Nephron progenitor cell (in vitro differentiated cells): ENCODE measurements around the gene BTBD8.

Experiments
- DNase-seq: peaks from one replicate; pipeline ENCODE4 v3.0.0; 2021
- H3K27ac Mint-ChIP-seq: 2 replicates; pipeline ENCODE4 v1.8.0; 2021; ENCODE audit warnings: mild to moderate bottlenecking, moderate library complexity, mixed read lengths
- H3K27me3 Mint-ChIP-seq: 2 replicates; pipeline ENCODE4 v1.8.0; 2021; ENCODE audit warnings: mild to moderate bottlenecking, low read depth, mixed read lengths; ENCODE audit not compliant: poor library complexity
- H3K36me3 Mint-ChIP-seq: 2 replicates; pipeline ENCODE4 v1.8.0; 2021; ENCODE audit warnings: low read depth, mixed read lengths
- H3K4me1 Mint-ChIP-seq: 2 replicates; pipeline ENCODE4 v1.8.0; 2021; ENCODE audit warnings: mixed read lengths
- H3K4me3 Mint-ChIP-seq: 2 replicates; pipeline ENCODE4 v1.8.0; 2021; ENCODE audit warnings: mild to moderate bottlenecking, moderate library complexity, mixed read lengths
- H3K9me3 Mint-ChIP-seq: 2 replicates; pipeline ENCODE4 v1.8.0; 2021; ENCODE audit warnings: mild to moderate bottlenecking, moderate library complexity, mixed read lengths
- CTCF ChIP-seq: fragments of 200-600 bp; sonication (generic); IDR thresholded peaks from 2 replicates; pipeline ENCODE4 v1.5.0; 2021; ENCODE audit warnings: antibody characterized with exemption

BTBD8 gene

GRCh38 chr1:92095874-92096273 lies 15.7 kb downstream of the BTBD8 start:
- no peak for TF ChIP-seq CTCF
- Mint-ChIP-seq H3K36me3 (peaks cover 10% of the 10 kb centered on the region), H3K4me3 (no peak overlapping the region), H3K4me1 (no peaks in the 10 kb centered on the region), H3K27me3 (no peaks in the 10 kb centered on the region), H3K27ac (no peak overlapping the region), H3K9me3 (no peaks in the 10 kb centered on the region)
- no peak for DNase-seq

GRCh38 chr1:92096317-92096716 lies 16.2 kb downstream of the BTBD8 start:
- no peak for TF ChIP-seq CTCF
- DNase-seq, result no peak
- no peaks in the 10 kb centered on the region for H3K9me3 Mint-ChIP-seq
- H3K36me3 Mint-ChIP-seq, result peaks cover 5% of the 10 kb centered on the region
- no peak overlapping the region for H3K27ac Mint-ChIP-seq
- H3K4me3 Mint-ChIP-seq, result no peak overlapping the region
- no peaks in the 10 kb centered on the region for H3K27me3 Mint-ChIP-seq
- no peaks in the 10 kb centered on the region for H3K4me1 Mint-ChIP-seq

GRCh38 chr1:92105546-92106081 lies 25.5 kb downstream of the BTBD8 start:
- no peaks in the 10 kb centered on the region for H3K4me1 Mint-ChIP-seq
- no peak overlapping the region for H3K27ac Mint-ChIP-seq
- no peak for DNase-seq
- H3K9me3 Mint-ChIP-seq, result no peaks in the 10 kb centered on the region
- peaks cover 14% of the 10 kb centered on the region for H3K36me3 Mint-ChIP-seq
- no peaks in the 10 kb centered on the region for H3K27me3 Mint-ChIP-seq
- TF ChIP-seq CTCF, result no peak
- no peak overlapping the region for H3K4me3 Mint-ChIP-seq

- peaks cover 2% of the 10 kb centered on the region for H3K27me3 Mint-ChIP-seq
- no peak overlapping the region for H3K27ac Mint-ChIP-seq
- no peaks in the 10 kb centered on the region for H3K9me3 Mint-ChIP-seq
- TF ChIP-seq CTCF, result no peak
- H3K4me1 Mint-ChIP-seq, result peaks cover 6% of the 10 kb centered on the region
- peaks cover 14% of the 10 kb centered on the region for H3K36me3 Mint-ChIP-seq
- no peak for DNase-seq
- H3K4me3 Mint-ChIP-seq, result no peak overlapping the region
Observed at GRCh38 chr1:92108631-92109030, 28.5 kb downstream of the BTBD8 start.

GRCh38 chr1:92117526-92117925 lies 37.4 kb downstream of the BTBD8 start:
- Mint-ChIP-seq H3K27me3 (no peaks in the 10 kb centered on the region), H3K4me3 (no peak overlapping the region), H3K4me1 (peaks cover 6% of the 10 kb centered on the region), H3K9me3 (no peaks in the 10 kb centered on the region), H3K36me3 (no peaks in the 10 kb centered on the region), H3K27ac (no peak overlapping the region)
- DNase-seq, result no peak
- TF ChIP-seq CTCF, result no peak

GRCh38 chr1:92118826-92119225 lies 38.7 kb downstream of the BTBD8 start:
- Mint-ChIP-seq H3K36me3 (peaks cover 6% of the 10 kb centered on the region), H3K9me3 (no peaks in the 10 kb centered on the region), H3K27me3 (no peaks in the 10 kb centered on the region), H3K4me3 (no peak overlapping the region), H3K27ac (no peak overlapping the region), H3K4me1 (no peaks in the 10 kb centered on the region)
- DNase-seq, result no peak
- TF ChIP-seq CTCF, result no peak
